GM12892 (cell line): ENCODE measurements around the gene SMG6.

Experiments used
- POLR2AphosphoS5 ChIP-seq: IDR thresholded peaks from 2 replicates; pipeline ENCODE4 v1.6.1; 2011; ENCODE audit warnings: low read depth, low read length, control low read depth
- TAF1 ChIP-seq: IDR thresholded peaks from 2 replicates; pipeline ENCODE4 v1.6.1; 2011; ENCODE audit warnings: low read depth, mild to moderate bottlenecking, control low read depth, low read length, borderline replicate concordance

GRCh38 chr17:2155573-2155972 lies 148.0 kb downstream of the SMG6 start:
- TF ChIP-seq POLR2AphosphoS5 (no peak), TAF1 (no peak)
